Spleen (tissue), 7 donors: Measurements from ENCODE around the gene FHIT.

ENCODE experiments used
- CTCF ChIP-seq, 11 experiments: fragments of 200-600 bp in 7 of 11; fragments of 450-650 bp in 4 of 11; sonication (generic) in 4 of 11; IDR thresholded peaks in 8 of 11; conservative IDR thresholded peaks in 3 of 11; 1 replicate in 7 of 11; 2 replicates in 4 of 11; pipeline versions ENCODE4 v1.4.0 to v1.8.0; 2016 to 2021; ENCODE audit warnings: antibody characterized with exemption in 11 of 11, inconsistent platforms in 4 of 11, mild to moderate bottlenecking in 1 of 11
- POLR2AphosphoS5 ChIP-seq, 3 donors: sonication (generic); formaldehyde crosslinking; IDR thresholded peaks; one replicate each; pipeline ENCODE4 v1.5.1; 2017; ENCODE audit warnings: antibody characterized with exemption in 3 of 3
- donor health status: DM: no; HTN: no; CAD: no; lungs with moderate emphysema.
- donor health status: DM: no; HTN: no; CAD: no.
- donor health status: DM: no; HTN: no; CAD: no.

- TF ChIP-seq CTCF (IDR thresholded peaks at IDR 0.05 in 8 of 11, conservative IDR thresholded peaks at IDR 0.05 in 3 of 11) = no peak
- TF ChIP-seq POLR2AphosphoS5 (IDR thresholded peaks at IDR 0.05) = no peak
Observed at GRCh38 chr3:59803268-59803667, 1448.0 kb downstream of the FHIT start.
